Activated CD8-positive, alpha-beta T cell treated with anti-CD3 and anti-CD28 coated beads for 36 hours (primary cell): ENCODE results near the gene WDTC1. TPM values are rescaled to one million over a fixed set of nuclear protein-coding genes. Genes with fewer than 3 reads are reported as not detected.
A peak's percentile ranks its signal among the peaks of the same experiment; 100 is the strongest.

Experiments used
- ATAC-seq: fragments of 200-7000 bp; cut with Tn5 transposase; one replicate; pipeline ENCODE4 v1.10.0; 2021; ENCODE audit warnings: mild to moderate bottlenecking, moderate library complexity
- CTCF ChIA-PET: fragments of 350-600 bp; sonication (Branson Sonifier 250); formaldehyde crosslinking; loops from one replicate; lab custom pipeline; 2021; ENCODE audit warnings: antibody characterized with exemption; lab: Charles Lee
- POLR2A ChIA-PET: fragments of 350-600 bp; sonication (Branson Sonifier 250); formaldehyde crosslinking; loops from one replicate; lab custom pipeline; 2021; ENCODE audit warnings: antibody characterized with exemption; lab: Charles Lee
- DNase-seq: peaks from one replicate; pipeline ENCODE4 v3.0.0-alpha.2; 2020
- H3K27ac Mint-ChIP-seq: one replicate; pipeline ENCODE4 v1.8.0; 2021; ENCODE audit warnings: mild to moderate bottlenecking, mixed read lengths
- H3K27me3 Mint-ChIP-seq: one replicate; pipeline ENCODE4 v1.8.0; 2021; ENCODE audit warnings: mixed read lengths
- H3K36me3 Mint-ChIP-seq: one replicate; pipeline ENCODE4 v1.8.0; 2021; ENCODE audit warnings: low read depth, mixed read lengths
- H3K4me1 Mint-ChIP-seq: one replicate; pipeline ENCODE4 v1.8.0; 2021; ENCODE audit warnings: low read depth, mixed read lengths
- H3K4me3 Mint-ChIP-seq: one replicate; pipeline ENCODE4 v1.8.0; 2021; ENCODE audit warnings: mild to moderate bottlenecking, moderate library complexity, mixed read lengths
- H3K9me3 Mint-ChIP-seq: one replicate; pipeline ENCODE4 v1.8.0; 2021; ENCODE audit warnings: mixed read lengths
- intact Hi-C: fragments of 100-400 bp; cut with micrococcal nuclease; formaldehyde crosslinking; loops from one replicate; pipeline ENCODE4 v1.10.0; 2022
- total RNA-seq, 2 experiments: library from RNA; stranded (reverse); gene quantifications; one replicate each; pipeline ENCODE4 v1.2.3, GENCODE V29; 2021
- TF ChIP-seq, protein P1 (sequence below): fragments of 200-600 bp; IDR thresholded peaks from one replicate; pipeline ENCODE4 v1.8.0; 2022; ENCODE audit warnings: antibody characterized with exemption, mild to moderate bottlenecking

Gene WDTC1
- total RNA-seq, 2 experiments from 2014 or later: 18.0 to 19.0 TPM

DNA sequence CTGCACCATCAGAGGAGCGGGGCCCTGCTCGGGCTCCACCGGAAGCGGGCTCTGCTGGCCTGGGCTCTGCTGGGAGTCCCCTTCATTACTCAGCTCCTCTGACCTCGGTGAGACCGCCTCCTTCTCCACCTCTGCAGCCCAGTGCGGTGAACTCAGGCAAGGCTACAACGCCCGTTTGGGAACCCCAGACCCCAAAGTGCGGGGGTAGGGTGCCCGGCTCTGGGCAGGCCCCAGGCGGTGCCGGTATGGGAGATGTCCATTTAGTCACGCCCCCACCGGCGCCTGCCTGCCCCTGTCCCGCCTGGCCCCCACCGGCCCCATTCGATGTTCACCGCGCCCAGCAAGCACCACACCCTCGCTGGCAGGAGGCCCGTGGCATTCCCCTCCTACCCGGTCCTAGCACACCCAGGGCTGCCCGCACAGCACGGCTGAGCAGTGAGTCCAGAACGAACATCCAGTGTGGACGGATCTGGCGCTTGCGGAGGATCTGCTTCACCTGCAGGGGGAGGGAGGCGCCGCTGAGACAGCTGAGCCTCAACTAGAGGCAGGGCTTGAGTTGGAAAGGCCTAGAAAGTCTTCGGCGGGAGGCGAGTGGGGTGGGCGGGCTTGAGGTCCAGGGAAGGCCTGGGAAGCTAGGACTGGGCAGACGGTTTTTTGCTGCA lies 122.3 kb downstream of the WDTC1 start:
- POLR2A ChIA-PET: interaction anchor here (0.7 to 6.7 kb wide), 11 partner anchors 8 to 60 kb away, joined by 3 to 61 read pairs (median 4); partner anchors contain the start of genes MAP3K6 and SYTL1
- peaks cover 2% of the 10 kb centered on the region for H3K27me3 Mint-ChIP-seq
- peak overlapping the region; percentile 90 for H3K27ac Mint-ChIP-seq
- H3K36me3 Mint-ChIP-seq: peaks cover 2% of the 10 kb centered on the region
- TF ChIP-seq, protein P1, sequence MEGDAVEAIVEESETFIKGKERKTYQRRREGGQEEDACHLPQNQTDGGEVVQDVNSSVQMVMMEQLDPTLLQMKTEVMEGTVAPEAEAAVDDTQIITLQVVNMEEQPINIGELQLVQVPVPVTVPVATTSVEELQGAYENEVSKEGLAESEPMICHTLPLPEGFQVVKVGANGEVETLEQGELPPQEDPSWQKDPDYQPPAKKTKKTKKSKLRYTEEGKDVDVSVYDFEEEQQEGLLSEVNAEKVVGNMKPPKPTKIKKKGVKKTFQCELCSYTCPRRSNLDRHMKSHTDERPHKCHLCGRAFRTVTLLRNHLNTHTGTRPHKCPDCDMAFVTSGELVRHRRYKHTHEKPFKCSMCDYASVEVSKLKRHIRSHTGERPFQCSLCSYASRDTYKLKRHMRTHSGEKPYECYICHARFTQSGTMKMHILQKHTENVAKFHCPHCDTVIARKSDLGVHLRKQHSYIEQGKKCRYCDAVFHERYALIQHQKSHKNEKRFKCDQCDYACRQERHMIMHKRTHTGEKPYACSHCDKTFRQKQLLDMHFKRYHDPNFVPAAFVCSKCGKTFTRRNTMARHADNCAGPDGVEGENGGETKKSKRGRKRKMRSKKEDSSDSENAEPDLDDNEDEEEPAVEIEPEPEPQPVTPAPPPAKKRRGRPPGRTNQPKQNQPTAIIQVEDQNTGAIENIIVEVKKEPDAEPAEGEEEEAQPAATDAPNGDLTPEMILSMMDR: no peak
- ATAC-seq (peak; percentile 72), DNase-seq (peak; percentile 80)
- H3K4me1 Mint-ChIP-seq: peaks cover 44% of the 10 kb centered on the region
- CTCF ChIA-PET: interaction anchor here (0.8 to 8.9 kb wide), 28 partner anchors 8 to 306 kb away, joined by 3 to 91 read pairs (median 6); partner anchors contain the start of genes CD164L2, FCN3, GPR3 and MAP3K6
- peak overlapping the region; percentile 75 for H3K4me3 Mint-ChIP-seq
- no peaks in the 10 kb centered on the region for H3K9me3 Mint-ChIP-seq
- intact Hi-C loops: no loop called here

DNA sequence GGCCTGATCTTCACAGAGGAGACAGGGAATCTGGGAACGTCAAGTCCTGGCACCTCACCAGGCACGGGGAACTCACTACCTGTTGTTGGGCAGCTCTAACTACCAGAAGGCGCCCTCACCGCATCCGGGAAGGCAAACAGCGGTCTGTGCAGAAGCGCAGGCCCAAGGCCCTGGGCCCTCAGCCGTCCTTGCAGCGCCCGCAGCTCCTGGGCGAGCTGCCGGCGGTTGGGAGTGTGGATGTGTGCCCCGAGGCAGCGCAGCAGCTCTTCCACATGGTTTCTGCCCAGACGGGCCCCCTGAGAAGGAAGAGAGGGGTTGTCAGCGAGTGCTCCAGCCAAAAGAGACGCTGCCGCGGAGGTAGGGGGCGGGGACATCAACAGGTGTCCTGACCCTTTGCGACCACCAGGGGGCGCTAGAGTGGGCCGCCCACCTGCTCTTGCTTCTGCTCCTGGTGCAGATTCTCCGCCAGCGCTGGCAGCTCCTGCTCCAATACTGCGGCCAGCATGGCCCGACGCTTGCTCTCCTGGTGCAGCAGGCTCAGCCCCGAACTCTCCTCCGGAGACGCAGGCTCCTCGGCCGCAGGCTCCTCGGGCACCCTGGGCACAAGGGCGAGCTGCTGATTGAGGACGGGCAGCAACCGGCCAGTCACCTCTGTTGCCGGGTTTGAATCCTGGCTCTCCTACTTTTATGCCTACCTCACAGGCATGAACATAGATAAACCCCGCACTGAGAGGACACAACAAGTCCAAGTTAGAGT lies 123.0 kb downstream of the WDTC1 start:
- peak overlapping the region; percentile 90 for H3K27ac Mint-ChIP-seq
- intact Hi-C loops: no loop called here
- ChIA-PET CTCF (interaction anchor here (0.6 to 8.9 kb wide), 32 partner anchors 8 to 307 kb away, joined by 3 to 91 read pairs (median 5); partner anchors contain the start of genes CD164L2, FCN3, GPR3 and MAP3K6), POLR2A (interaction anchor here (0.6 to 6.7 kb wide), 14 partner anchors 8 to 60 kb away, joined by 3 to 61 read pairs (median 4); partner anchors contain the start of genes CD164L2, MAP3K6 and SYTL1)
- DNase-seq: peak; percentile 89
- ATAC-seq: peak; percentile 67
- H3K4me3 Mint-ChIP-seq: peak overlapping the region; percentile 75
- H3K27me3 Mint-ChIP-seq: peaks cover 2% of the 10 kb centered on the region
- peaks cover 2% of the 10 kb centered on the region for H3K36me3 Mint-ChIP-seq
- TF ChIP-seq, protein P1: peak; percentile 99
- H3K4me1 Mint-ChIP-seq: peaks cover 44% of the 10 kb centered on the region
- H3K9me3 Mint-ChIP-seq: no peaks in the 10 kb centered on the region

Other genes with a start within 250 kb of the WDTC1 start
- gene TRNP1, start 240.9 kb upstream of the WDTC1 start, total RNA-seq: under 1 TPM; 0.16 to 0.38 TPM
- not detected for gene TENT5B, start 221.8 kb upstream of the WDTC1 start, total RNA-seq
- 10 to 100 TPM; 14.8 to 15.3 TPM for gene SLC9A1, start 79.5 kb upstream of the WDTC1 start, total RNA-seq
- gene TMEM222, start 87.5 kb downstream of the WDTC1 start, total RNA-seq: 10 to 100 TPM; 22.0 to 25.4 TPM
- gene SYTL1, start 107.4 kb downstream of the WDTC1 start, total RNA-seq: 10 to 100 TPM; 77.7 to 80.6 TPM
- 1 to 10 TPM; 8.3 to 9.5 TPM for gene MAP3K6, start 132.3 kb downstream of the WDTC1 start, total RNA-seq
- not detected for gene FCN3, start 140.2 kb downstream of the WDTC1 start, total RNA-seq
- not detected for gene CD164L2, start 148.7 kb downstream of the WDTC1 start, total RNA-seq
- gene GPR3, start 158.0 kb downstream of the WDTC1 start, total RNA-seq: 1 to 10 TPM; 1.1 to 1.7 TPM